Activated naive CD4-positive, alpha-beta T cell (primary cell): ENCODE measurements around the gene MAT2A.
A peak's percentile ranks its signal among the peaks of the same experiment; 100 is the strongest.

Experiments used
- DNase-seq, 4 experiments: peaks; one replicate each; lab custom pipeline; 2025; lab: John Stamatoyannopoulos, UW

Gene MAT2A

DNA sequence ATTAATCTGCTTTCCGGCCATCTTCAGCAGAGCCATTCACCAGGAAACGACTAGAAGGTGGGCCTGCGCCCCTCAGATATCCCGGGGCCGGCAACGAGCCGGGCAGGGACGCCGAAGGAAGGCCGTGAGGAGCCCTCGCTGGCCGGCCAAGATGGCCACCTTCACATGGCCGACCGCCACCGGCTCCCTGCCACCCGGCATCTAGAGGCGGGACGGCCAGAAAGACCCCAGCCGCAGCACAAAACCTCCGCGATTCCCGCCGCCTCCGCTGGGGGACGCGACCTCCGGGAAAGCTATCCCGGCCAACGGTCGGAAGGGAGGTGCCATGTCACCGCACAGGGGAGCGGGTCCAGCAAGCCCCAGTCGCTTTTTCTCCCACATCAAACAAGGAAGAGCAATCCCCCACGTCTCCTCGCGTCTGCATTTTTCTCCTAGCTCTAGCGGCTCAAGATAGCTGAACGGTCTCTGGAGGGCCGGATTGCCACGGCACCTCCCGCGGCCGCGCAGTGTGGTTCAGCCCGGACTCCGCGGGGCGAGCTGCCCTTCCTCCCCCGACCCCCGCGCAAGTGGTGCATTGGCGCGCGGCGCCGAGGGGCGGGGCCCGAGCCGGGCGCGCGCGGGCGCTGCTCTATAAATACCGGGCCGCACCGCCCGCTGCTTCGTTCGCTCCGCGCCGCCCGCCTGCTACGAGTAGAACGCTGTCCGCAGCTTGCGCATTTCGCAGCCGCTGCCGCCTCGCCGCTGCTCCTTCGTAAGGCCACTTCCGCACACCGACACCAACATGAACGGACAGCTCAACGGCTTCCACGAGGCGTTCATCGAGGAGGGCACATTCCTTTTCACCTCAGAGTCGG lies at the start of gene MAT2A:
MAT2A (plus strand) TSS at position 662 of the 854 bp plus-strand sequence; CDS start at position 782, 120 bp downstream.
- peak; percentile 84 to 93 (median 86) for DNase-seq

DNA sequence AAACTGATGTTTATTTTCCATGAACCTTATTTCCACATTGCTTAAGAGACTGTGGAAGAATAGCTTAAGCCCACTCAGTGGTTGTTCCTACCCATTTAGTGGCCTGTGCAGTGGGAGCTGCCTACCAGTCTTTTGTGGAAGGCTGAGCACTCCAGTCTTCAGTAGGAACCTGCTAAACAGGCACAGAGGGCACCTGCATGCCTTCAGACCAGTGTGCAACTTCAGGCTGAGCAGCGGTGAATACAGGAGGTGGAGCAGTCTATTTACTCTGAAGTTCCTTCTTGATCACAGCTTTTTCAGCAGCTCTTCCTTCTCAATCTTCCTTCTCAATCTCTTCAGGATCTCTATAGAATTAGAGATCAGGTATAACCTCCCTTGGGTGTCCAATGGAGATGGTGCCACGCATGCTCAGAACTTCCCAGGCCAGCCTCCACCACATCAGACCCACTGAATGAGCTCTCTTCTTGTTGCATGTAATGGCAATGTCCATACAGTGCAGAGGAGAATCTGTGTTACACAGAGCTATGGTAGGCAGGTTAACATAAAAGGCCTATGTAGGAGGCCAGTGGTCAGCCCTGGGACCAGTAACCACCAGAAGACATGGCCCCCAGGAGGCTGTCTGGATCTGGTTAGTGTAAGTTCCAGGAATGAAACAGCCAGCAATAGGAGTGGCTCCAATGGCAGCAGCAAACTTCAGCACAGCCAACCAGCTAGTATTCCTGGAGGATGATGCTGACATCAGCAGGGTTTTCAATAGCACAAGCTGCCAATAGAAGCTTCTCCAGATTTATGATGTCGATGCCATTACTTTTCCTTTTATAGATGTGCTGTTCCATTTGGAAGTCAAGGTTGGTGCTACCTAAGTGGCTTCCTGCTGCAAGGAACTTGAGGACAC lies 47.9 kb upstream of the MAT2A start:
- no peak for DNase-seq

DNA sequence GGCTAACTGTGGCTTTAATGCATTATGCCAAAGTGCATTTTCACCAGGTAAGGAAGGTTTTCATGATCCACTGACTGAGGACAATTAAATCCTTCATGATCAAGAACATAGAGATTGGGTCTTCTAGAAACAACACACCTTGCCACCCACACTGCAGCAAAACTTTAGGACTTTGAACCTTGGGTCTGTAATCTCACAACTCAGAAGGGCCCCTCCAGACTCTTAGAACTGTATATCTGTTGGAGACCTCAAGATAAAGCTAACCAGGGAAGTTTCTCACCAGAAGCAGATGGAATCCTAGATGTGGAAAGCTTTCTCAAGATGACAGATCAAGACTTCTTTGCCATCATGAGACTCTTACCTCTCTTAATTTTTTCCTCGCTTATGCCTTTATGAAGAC lies 42.5 kb upstream of the MAT2A start:
- DNase-seq = no peak

DNA sequence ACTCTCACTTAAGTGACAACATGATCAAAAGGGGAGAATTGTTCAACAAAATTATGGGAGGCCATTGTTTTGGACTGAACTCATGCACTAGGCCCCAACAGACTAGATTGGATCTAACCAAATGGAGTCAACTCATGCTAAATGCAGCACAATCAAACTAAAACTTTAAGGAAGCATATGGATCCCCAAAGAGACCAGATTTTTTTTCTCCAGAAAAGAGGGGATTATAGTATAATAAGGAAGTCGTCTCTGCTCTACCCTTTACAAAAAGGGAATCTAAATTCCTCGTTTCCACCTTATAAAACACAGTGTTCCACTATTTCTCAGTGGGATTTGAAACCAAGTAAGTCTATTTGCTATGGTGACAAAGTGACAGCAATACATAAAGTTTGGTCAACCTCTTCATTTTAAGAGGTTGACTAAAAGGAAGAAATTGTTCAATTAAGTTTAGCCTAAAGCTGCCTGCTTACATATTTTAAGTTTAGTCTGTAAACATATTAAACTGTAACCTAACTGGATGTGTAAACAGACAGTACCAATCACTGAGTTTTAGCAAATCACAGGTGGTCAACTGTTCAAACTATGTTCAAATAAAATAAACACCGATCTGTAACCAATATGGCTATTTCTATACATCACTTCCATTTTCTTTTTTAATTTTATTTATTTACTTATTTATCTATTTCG lies 40.9 kb upstream of the MAT2A start:
- no peak for DNase-seq

DNA sequence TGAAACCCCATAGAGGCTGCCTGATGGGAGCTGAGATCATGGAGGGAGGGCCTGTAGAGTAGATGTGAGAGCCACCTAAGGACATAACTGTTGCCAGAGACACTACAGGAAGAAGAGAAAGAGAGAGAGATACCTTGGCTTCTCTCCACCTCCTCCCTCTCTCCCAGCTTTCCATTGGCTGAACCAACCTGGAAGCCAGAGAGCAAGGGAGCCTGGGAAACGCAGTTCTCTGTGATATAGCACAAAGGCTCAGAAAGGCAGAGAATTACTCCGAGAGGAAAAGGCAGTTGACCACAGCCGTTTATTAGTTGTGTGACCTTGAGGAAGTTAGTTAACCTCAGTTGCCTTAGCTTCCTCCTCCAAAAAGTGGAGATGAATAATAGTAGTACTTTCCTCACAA lies 37.7 kb upstream of the MAT2A start:
- no peak for DNase-seq

DNA sequence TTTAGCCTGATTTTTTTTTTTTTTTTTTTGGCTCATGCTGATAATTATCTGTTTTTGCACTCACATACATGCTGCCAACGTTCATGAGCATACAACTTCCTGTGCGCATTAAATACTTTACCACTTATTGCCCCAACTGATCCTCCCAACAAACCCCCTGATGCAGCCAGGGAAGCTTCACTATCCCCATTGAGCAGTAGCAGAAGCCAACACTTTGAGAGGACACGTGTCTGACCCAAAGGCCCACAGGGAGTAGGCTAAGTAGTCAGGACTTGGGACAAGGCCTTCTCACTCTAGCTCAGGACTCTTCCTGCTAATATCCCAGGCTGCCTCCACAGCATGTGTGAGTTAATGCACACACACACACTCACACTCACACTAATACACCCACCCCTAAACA lies 36.2 kb upstream of the MAT2A start:
- no peak for DNase-seq

DNA sequence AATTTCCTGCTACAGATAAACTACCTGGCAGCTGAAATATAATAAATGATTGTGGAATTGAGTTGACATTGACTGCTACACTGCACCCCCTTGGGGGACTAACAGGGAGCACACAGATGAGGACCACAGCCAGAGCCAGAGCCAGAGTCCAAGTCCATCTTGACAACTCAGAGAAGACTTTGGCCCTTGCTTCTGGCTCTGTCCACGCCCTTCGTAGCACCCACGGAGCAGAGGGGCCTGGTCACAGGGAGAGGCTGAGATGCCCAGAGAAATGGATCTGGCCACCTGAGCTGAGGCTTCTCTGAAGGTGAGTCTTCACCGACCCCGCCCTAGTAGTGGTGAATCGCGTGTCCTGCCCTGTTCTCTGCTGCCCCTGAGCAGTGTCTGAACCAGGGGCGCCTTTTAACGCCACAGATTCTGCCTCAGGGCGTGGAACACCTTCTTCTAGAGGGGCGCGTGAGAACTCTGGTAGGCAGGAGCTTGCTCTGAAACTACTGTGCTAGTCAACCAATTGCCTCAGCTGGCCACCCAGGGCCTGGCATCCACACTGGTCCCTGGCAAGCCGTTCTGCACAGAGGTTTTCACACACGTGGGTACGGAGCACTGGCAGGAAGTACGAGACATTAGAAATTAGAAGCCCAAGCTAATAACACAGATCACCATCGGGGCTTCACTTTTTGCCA lies 35.7 kb upstream of the MAT2A start:
- no peak for DNase-seq

DNA sequence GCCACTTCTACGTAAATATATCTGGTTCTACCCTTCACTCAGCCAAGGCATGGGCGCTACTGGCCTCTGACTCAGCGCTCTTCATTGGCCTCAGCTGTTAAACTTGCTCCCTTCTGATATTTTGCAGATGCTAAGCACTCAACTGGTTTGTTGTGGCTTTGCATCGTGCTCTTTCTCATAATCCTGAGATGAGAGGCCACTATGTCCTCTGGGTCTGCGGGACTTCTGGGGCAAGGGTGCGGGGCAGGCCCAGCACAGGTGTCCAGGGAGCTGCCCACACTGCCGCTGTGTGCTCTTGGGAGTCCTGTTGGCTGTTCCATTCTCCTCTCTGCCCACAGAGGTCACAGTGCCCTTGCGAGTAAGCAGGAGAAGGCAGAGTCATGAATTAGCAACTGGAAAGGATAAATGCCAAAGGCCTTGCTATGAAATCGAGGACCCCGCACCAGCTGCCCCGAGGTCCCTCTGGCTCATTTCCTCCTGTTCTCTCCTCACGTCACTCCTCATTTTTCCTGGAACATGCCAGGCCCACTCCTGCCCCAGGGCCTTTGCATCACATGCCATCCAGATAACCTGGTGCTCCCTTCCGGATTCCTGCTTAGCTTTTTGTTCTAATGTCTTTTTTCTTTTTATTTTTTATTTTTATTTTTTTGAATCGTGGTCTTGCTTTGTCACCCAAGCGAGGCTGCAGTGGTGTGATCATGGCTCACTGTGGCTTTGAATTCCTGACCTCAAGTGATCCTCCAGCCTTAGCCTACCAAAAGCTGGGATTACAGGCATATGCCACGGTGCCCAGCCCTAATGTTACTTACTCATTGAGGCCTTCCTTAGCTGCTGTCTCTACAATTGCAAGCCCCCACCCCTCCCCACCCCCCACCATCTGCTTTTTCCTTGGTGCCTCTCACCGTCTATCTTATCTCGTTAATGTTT lies 34.9 kb upstream of the MAT2A start:
- DNase-seq = no peak

DNA sequence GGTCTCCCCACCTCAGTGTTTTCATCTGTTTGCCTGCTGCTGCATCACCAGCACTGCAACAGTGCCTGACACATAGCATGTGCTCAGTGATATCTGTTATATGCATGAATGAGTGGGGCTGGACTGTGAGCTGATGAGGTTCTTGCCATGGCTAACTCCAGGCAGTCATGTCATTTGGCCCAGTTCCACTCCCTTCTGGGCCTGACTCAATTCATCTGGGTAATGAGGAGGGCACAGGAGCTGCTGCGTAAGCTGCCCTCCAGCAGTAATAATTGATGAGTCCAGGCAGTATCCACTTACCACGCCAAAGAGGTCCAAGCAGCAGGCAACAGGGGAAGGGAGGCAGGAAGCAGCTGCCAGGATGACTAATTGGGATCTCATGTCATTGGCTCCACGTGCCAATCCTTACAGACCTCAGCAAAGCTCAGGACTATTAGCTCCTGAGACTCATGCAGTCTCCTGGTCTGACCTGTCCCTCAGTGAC lies 34.1 kb upstream of the MAT2A start:
- no peak for DNase-seq

DNA sequence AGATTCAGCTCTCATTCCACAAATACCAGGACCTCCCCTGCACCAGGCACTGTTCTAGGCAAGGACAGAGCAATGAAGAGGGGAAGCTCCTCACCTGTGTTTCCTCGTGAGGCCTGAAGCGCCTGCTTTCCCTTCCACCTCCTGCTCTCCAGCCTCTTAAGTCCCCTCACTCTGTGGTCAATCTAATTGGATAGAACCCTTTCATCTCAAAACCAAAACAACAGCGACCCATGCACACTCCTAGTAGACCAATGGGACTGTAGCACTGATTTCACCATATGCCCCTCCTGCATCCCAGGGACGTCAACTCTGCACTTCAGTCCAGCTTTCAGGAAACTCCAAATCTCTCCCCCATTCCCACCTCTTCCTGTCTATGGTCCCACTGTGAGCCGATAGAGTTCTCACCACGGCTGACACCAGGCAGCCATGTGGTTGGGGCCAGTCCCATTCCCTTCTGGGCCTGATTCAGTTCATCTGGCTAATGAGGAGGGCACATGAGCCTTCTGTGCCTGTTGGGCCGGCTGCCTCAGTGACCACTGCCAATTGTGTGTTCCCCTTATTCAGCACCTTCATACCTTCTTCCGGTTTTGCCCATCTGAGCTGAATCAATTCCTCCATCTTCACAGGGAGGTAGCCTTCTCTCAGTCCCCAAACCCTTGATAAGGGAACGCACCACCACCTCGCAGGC lies 33.3 kb upstream of the MAT2A start:
- no peak for DNase-seq

DNA sequence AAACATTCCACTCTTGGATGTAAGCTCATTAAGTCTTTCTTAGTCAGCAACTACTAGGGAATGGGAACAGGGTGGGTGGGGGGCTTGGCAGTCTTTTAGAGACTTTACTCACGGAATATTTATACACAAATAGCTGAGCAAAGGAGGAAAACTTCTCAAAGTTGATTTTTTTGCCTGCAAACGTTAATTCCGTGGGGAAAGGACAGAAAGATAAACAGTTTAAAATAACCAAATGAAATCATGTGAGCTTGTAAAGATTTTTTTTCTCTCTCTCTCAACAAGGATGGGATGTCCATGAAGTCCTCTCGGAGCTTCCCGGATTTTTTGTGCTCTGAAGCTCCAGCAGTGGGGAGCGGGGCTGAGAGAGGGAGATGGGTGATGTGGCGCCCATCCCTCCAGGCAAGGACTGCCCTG lies 32.2 kb upstream of the MAT2A start:
- DNase-seq = no peak

DNA sequence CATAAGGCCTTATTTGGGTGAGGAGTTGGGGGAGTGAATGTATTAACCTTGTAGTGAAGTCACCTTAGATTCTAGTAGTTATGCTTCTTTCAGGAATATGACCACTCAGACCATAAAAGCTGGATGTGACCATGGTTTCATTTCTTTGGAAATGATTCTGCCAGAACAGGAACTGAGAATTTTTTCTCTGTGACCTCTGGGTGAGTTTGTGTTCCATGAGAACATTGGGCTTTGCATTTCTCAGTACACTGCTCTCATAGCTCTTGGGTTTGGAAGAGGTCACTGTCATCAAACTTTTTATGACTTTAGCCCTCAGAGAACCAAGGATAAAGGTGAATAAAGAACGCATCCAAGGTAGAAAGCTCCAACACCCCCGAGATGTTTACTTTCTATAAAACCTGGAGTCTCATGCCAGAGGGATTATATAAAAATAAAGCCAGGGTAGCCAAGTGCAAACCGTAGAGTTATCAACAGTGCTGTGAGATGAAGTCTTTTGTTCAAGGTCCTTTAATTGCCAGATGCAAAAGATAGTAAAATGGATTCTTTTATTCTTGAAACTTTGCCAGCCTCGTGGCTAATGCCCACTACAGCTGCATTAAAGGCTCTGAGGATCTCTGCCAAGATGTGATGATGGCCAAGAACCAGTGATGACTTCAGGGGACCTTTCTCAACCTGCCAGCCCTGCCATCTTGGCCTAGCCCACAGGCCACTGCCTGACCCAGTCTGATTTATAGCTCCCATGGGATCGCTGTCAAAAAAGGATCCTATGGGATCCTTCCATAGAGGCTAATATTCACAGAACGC lies 27.8 kb upstream of the MAT2A start:
- no peak for DNase-seq

DNA sequence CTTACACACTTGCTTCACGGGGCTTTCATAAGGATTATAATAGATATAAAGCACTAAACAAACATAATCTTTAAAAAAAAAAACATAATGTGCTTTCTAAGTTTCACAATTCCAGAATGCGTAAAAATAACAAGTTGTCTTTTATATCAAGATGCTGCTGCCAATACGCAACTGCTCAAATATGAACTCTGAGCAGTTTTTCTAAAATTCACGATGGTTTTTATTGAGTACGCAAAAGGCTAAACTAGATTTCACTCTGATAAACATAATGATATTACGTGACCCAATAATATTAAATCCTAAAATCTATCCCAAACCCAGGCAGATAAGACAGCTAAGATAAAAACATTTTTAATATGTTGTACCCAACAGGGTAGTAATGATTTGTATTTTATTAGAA lies 24.6 kb upstream of the MAT2A start:
- no peak for DNase-seq

DNA sequence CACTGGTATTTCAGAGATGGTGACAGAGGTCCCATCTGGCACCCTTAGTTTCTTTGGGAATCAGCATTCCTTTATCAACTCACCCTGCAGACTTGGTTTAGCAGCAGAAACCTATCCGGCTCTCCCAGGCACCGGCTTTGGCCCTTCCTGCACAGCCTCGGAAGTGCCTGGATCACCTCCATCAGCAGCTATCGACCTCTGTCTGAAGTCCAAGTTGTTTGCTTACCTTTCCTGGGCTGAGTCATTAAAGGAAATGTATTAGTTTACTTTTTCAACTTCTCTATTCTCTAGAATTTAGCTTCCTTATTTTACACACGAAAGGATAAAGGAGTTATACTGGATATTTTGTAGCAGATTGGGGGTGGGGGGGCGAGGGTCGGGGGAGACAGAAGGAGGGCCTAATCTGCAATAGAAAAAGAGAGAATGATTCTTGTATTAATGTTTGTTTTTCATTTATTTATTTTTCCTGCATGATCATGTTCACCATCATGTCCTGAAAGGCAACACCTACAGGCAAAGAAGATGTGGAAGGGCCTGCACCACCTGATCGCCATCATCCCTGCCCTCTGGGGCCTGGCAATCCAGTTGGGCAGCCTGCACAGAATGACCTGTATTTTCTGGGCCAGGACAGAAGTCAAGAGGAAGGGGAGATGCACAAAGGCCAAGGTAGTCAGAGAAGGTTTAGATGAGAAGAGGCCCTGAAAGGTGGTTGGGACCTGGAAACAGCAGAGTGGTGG lies 22.1 kb upstream of the MAT2A start:
- no peak for DNase-seq

DNA sequence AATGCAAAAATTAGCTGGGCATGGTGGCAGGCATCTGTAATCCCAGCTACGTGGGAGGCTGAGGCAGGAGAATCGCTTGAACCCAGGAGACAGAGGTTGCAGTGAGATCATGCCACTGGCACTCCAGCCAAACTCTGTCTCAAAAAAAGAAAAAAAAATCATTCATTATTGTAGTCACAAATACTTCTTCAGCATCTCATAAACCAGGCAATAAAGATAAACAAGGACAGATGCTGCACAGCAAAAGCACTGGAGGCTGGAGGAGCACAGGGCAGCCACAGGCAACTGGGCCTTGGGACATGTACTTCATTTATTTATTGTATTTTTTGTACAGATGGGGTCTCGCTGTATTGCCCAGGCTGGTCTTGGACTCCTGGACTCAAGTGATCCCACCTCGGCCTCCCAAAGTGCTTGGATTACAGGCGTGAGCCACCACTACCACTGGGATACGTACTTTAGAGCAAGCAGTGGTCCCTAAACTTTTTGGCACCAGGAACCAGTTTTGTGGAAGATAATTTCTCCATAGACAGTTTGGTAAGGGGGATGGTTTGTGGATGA lies 16.8 kb upstream of the MAT2A start:
- DNase-seq = no peak

DNA sequence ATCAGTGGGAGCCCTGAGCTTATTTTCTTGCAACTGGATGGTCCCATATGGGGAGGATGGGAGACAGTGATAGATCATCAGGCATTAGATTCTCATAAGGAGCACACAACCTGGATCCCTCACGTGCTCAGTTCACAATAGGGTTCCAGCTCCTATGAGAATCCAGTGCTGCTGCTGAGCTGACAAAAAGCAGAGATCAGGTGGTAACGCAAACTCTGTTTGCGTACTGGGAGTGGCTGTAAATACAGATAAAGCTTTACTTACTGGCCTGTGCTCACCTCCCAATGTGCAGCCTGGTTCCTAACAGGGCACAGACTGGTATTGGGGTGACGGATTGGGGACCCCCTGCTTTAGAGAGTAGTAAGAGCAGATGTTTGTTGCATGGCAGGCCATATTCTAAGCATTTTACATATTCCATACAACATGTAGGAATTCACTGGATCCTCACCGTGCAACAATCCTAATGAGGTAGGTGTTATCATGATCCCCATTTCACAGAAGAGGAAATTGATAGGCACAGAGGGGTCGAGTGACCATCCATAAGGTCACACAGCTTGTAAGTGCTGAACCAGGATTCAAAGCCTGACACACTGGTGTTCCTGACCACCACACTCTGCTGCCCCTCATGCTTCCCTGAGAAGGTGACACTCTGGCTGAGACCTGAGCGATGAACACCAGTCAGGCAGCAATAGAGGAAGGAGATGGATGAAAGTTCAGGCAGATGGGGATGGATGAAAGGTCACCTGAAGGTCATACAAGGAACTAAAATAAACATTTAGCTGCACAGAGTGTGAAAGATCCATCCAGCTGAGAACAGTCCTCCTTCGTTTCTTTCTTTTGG lies 15.7 kb upstream of the MAT2A start:
- no peak for DNase-seq

DNA sequence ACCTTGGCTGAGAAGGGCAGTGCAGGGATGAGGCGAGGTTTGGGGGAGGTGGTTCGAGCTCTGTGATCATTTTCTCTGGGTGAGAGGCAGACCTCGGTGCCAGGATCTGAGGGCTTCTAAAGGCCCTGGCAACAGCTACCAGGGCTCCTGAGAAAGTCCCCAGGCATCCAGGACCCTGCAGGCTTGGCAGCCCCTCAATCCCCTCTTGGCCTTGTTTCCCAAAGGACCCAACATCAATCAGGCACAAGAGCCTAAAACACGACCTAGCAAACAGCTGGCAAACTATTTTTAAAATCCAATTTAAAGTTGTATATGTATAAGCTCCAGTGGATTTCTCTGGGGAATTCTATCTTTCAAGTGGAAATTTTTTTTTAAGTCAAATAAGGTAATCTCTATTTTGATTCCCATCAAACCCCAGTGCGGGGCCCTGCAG lies 15.0 kb upstream of the MAT2A start:
- DNase-seq = no peak
